22Rv1 (cell line): Measurements from ENCODE around the gene SLC6A3.

Experiments used
- H3K27ac ChIP-seq: fragments of 450-650 bp; 2 replicates; pipeline ENCODE4 v1.5.1; 2017
- ZFX ChIP-seq: fragments of 450-650 bp; IDR thresholded peaks from 2 replicates; pipeline ENCODE4 v1.6.1; 2017; ENCODE audit warnings: antibody characterized with exemption, borderline replicate concordance
- TF ChIP-seq, protein P1 (sequence below): fragments of 450-650 bp; IDR thresholded peaks from 2 replicates; pipeline ENCODE4 v1.5.1; 2017; ENCODE audit warnings: mild to moderate bottlenecking

The SLC6A3 gene

DNA sequence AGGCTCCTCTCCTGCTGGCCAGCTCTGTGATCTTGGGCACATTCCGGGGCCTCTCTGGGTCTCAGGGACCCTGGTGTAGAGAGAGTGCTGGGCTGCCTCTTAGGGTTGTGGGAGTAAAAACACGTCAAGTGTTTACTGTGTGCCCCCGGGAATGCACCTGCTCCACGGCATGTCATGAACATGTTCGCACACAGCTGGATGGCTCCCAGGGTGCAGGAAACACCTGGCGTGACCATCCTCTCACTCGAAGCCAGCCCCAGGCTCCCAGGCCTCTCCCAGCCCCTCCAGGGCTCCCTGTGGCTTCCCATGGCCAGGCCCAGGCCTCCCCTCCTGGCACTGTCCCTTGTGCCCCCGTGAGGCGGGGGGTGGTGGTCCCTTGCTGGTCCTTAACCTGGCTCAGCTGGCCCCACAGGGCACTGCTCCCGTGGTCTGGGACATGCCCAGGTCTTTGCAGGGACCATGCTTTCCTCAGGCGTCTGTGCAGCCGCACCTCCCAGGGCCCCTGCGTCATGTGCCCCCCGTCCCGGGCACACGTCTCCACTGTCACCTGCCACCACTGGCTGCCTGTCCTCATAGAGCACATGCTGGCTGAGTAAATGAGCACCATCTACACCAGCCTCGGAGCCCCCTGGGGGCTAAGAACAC, 44.9 kb downstream of the SLC6A3 start:
- no peak for TF ChIP-seq ZFX
- TF ChIP-seq, protein P1, sequence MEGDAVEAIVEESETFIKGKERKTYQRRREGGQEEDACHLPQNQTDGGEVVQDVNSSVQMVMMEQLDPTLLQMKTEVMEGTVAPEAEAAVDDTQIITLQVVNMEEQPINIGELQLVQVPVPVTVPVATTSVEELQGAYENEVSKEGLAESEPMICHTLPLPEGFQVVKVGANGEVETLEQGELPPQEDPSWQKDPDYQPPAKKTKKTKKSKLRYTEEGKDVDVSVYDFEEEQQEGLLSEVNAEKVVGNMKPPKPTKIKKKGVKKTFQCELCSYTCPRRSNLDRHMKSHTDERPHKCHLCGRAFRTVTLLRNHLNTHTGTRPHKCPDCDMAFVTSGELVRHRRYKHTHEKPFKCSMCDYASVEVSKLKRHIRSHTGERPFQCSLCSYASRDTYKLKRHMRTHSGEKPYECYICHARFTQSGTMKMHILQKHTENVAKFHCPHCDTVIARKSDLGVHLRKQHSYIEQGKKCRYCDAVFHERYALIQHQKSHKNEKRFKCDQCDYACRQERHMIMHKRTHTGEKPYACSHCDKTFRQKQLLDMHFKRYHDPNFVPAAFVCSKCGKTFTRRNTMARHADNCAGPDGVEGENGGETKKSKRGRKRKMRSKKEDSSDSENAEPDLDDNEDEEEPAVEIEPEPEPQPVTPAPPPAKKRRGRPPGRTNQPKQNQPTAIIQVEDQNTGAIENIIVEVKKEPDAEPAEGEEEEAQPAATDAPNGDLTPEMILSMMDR, result no peak
- no peak overlapping the region for H3K27ac ChIP-seq

- TF ChIP-seq ZFX, result no peak
- TF ChIP-seq, protein P1, result no peak
- no peak overlapping the region for H3K27ac ChIP-seq
These were observed 45.5 kb downstream of the SLC6A3 start for GRCh38 chr5:1399737-1400136.

- H3K27ac ChIP-seq, result no peak overlapping the region
- TF ChIP-seq, protein P1, result no peak
- no peak for TF ChIP-seq ZFX
These were observed 48.9 kb downstream of the SLC6A3 start for GRCh38 chr5:1396293-1396816.

GRCh38 chr5:1394881-1395860, 50.1 kb downstream of the SLC6A3 start:
- no peak overlapping the region for H3K27ac ChIP-seq
- no peak for TF ChIP-seq ZFX
- TF ChIP-seq, protein P1, result no peak

DNA sequence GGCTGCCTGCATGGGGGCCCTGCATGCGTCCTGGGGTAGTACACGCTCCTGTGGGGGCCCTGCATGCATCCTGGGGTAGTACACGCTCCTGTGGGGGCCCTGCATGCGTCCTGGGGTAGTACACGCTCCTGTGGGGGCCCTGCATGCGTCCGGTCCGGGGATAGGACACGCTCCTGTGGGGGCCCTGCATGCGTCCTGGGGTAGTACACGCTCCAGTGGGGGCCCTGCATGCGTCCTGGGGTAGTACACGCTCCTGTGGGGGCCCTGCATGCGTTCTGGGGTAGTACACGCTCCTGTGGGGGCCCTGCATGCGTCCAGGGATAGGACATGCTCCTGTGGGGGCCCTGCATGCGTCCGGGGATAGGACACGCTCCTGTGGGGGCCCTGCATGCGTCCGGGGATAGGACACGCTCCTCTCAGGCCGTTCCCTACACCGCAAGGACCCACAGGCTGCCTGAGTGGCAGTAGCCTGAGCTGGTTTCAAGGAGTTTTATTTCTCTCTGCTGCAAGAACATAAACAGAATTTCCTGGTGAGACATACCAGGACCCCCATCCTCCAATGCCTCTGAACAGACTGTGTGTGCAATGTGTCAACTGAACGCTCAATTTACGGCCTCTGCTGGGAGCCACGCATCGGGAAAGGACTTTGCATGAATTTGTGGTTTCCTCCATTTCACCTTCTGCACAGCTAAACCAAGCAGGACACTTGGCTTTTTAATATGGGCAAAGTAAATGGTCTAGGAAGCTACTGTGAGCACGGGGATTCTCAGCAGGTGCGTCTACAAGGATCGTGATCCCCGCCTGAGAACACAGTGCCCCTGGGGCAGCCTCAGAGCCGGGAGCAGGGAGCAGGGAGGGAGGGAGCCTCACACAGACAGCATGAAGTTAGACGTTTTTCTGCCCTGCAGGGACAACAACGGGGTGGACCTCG, 51.4 kb downstream of the SLC6A3 start:
- no peak overlapping the region for H3K27ac ChIP-seq
- no peak for TF ChIP-seq ZFX
- TF ChIP-seq, protein P1, result no peak

DNA sequence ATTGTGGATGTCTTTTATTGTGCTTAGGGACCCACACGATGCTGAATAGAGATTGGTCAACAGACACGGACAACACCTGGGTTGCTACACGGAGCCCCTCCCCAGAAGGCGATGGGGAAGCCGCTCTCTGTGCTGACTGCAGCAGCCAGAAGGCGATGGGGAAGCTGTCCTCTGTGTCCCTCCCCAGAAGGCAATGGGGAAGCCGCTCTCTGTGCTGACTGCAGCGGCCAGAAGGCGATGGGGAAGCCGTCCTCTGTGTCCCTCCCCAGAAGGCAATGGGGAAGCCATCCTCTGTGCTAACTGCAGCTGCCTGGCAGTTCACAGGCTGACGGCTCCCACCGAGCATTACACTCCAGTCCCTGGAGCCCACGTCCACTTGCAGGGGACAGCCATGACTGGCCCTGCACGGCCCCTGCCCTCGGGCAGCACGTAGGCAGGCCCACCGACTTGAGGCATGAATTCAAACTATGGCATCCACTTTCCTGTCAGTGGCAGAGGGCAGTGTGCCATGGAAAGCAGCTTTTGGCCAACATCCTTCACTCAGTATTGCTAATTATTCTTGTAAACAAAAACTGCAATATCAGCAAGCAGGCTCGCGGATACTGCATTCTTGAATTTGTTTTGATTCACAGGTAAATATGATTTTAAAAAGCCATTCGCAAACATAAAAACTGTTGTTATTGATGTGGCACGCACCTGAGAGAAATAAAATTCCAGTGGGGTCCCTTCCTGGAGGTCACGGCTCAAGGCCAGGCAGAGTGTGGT, 52.3 kb downstream of the SLC6A3 start:
- TF ChIP-seq, protein P1, result no peak
- no peak for TF ChIP-seq ZFX
- no peak overlapping the region for H3K27ac ChIP-seq
